Liver (tissue), 9 donors: ENCODE measurements around the gene SLC25A26. TPM values are rescaled to one million over a fixed set of nuclear protein-coding genes. Genes with fewer than 3 reads are reported as not detected.

Source experiments
- DNase-seq: peaks from one replicate; pipeline ENCODE4 v3.0.0-alpha.2; 2017; ENCODE audit warnings: low spot score
- H3K27ac ChIP-seq, 2 donors: one replicate each; pipeline ENCODE4 v1.7.0; 2013; ENCODE audit warnings: inconsistent platforms in 2 of 2, low read length in 2 of 2, control low read depth in 1 of 2, low read depth in 1 of 2, mild to moderate bottlenecking in 1 of 2
- H3K27me3 ChIP-seq, 4 donors: one replicate each; pipeline versions ENCODE4 v1.6.1 to v1.7.0; 2013; ENCODE audit warnings: low read length in 3 of 4, inconsistent platforms in 1 of 4, mild to moderate bottlenecking in 1 of 4, moderate library complexity in 1 of 4; ENCODE audit not compliant: control insufficient read depth in 4 of 4, insufficient read depth in 4 of 4
- H3K36me3 ChIP-seq, 4 donors: one replicate each; pipeline versions ENCODE4 v1.6.1 to v1.7.0; 2013; ENCODE audit warnings: low read length in 3 of 4, mild to moderate bottlenecking in 3 of 4, low read depth in 1 of 4, moderate library complexity in 1 of 4; ENCODE audit not compliant: control insufficient read depth in 4 of 4, insufficient read depth in 3 of 4
- H3K4me1 ChIP-seq, 4 donors: one replicate each; pipeline versions ENCODE4 v1.6.1 to v1.7.0; 2013; ENCODE audit warnings: low read length in 3 of 4, mild to moderate bottlenecking in 3 of 4, moderate library complexity in 1 of 4; ENCODE audit not compliant: control insufficient read depth in 4 of 4, insufficient read depth in 4 of 4
- H3K4me3 ChIP-seq, 3 donors: one replicate each; pipeline versions ENCODE4 v1.6.1 to v1.7.0; 2013; ENCODE audit warnings: low read length in 3 of 3, control low read depth in 1 of 3, low read depth in 1 of 3, mild to moderate bottlenecking in 1 of 3
- H3K9ac ChIP-seq, 2 donors: one replicate each; pipeline ENCODE4 v1.7.0; 2013; ENCODE audit warnings: low read length in 2 of 2, mild to moderate bottlenecking in 2 of 2, moderate library complexity in 2 of 2, control low read depth in 1 of 2, low read depth in 1 of 2
- H3K9me3 ChIP-seq, 4 donors: one replicate each; pipeline versions ENCODE4 v1.6.1 to v1.7.0; 2013; ENCODE audit warnings: low read length in 3 of 4; ENCODE audit not compliant: control insufficient read depth in 4 of 4
- CTCF ChIP-seq: fragments of 150-350 bp; IDR thresholded peaks from 2 replicates; pipeline ENCODE4 v1.5.1; 2017; ENCODE audit warnings: improper control_type of control experiment, low read depth, low read length; ENCODE audit not compliant: missing input control
- FOXA1 ChIP-seq: IDR thresholded peaks from 2 replicates; pipeline ENCODE4 v1.6.1; 2016; ENCODE audit warnings: antibody characterized with exemption
- GABPA ChIP-seq, 2 donors: IDR thresholded peaks in 1 of 2; conservative IDR thresholded peaks in 1 of 2; 2 replicates each; pipeline ENCODE4 v1.6.1; 2016; ENCODE audit warnings: antibody characterized with exemption in 2 of 2, mild to moderate bottlenecking in 1 of 2, moderate library complexity in 1 of 2
- HNF4A ChIP-seq, 2 donors: conservative IDR thresholded peaks; 2 replicates each; pipeline ENCODE4 v1.6.1; 2016; ENCODE audit warnings: antibody characterized with exemption in 2 of 2, mild to moderate bottlenecking in 2 of 2
- HNF4G ChIP-seq: IDR thresholded peaks from 2 replicates; pipeline ENCODE4 v1.6.1; 2016; ENCODE audit warnings: antibody characterized with exemption
- NR2F2 ChIP-seq: IDR thresholded peaks from 2 replicates; pipeline ENCODE4 v1.6.1; 2016; ENCODE audit warnings: antibody characterized with exemption
- RAD21 ChIP-seq, 2 donors: IDR thresholded peaks; 2 replicates each; pipeline ENCODE4 v1.6.1; 2016; ENCODE audit warnings: antibody characterized with exemption in 2 of 2, mild to moderate bottlenecking in 2 of 2
- RXRA ChIP-seq, 2 donors: IDR thresholded peaks; 2 replicates each; pipeline ENCODE4 v1.6.1; 2017 to 2018; ENCODE audit warnings: antibody characterized with exemption in 2 of 2, mild to moderate bottlenecking in 1 of 2
- SP1 ChIP-seq: IDR thresholded peaks from 2 replicates; pipeline ENCODE4 v1.6.1; 2018; ENCODE audit warnings: antibody characterized with exemption, mild to moderate bottlenecking
- TAF1 ChIP-seq: conservative IDR thresholded peaks from 2 replicates; pipeline ENCODE4 v1.6.1; 2016; ENCODE audit warnings: antibody characterized with exemption, mild to moderate bottlenecking
- YY1 ChIP-seq: IDR thresholded peaks from 2 replicates; pipeline ENCODE4 v1.6.1; 2016; ENCODE audit warnings: antibody characterized with exemption, mild to moderate bottlenecking
- ZBTB33 ChIP-seq: IDR thresholded peaks from 2 replicates; pipeline ENCODE4 v1.6.1; 2016; ENCODE audit warnings: antibody characterized with exemption
- WGBS: extraction: QIAGEN DNeasy Blood & Tissue Kit; methylation state at CpG from one replicate; pipeline ENCODE4 v1.1.7; 2013; 5-methylcytosine and 5-hydroxymethylcytosine counted together
- polyA plus RNA-seq, 2 donors: library from polyadenylated mRNA; stranded (reverse) in 1 of 2; unstranded in 1 of 2; fragments of 200-250 nt in 1 of 2; fragments of >200 nt in 1 of 2; fragmentation: Nextera tagmentation in 1 of 2; extraction: Ambion mirVana in 1 of 2; gene quantifications; one replicate each; pipeline versions ENCODE4 v1.2.1 to v1.2.3, GENCODE V29; 2013 to 2015
- total RNA-seq, 2 donors: library from RNA; depleted of rRNA; stranded (reverse); fragments of >200 nt; gene quantifications; one replicate each; pipeline ENCODE4 v1.2.3, GENCODE V29; 2014
- TF ChIP-seq, protein P1 (sequence below): IDR thresholded peaks from 2 replicates; pipeline ENCODE4 v1.6.1; 2016; ENCODE audit warnings: antibody characterized with exemption
- TF ChIP-seq, protein P2 (sequence below): IDR thresholded peaks from 2 replicates; pipeline ENCODE4 v1.6.1; 2016; ENCODE audit warnings: antibody characterized with exemption
- TF ChIP-seq, protein P3 (sequence below): IDR thresholded peaks from 2 replicates; pipeline ENCODE4 v1.6.1; 2016; ENCODE audit warnings: antibody characterized with exemption, mild to moderate bottlenecking
- donor health status: healthy.
- donor health status: healthy.
- donor health status: healthy.
- donor health status: healthy.
- donor health status: healthy.

SLC25A26 gene
- total RNA-seq (10 to 100 TPM in 1 of 2 donors, 1 to 10 TPM in 1; 9.9 to 13.7 TPM), polyA plus RNA-seq (10 to 100 TPM; 11.8 to 21.6 TPM)

GRCh38 chr3:66220602-66221377, at the start of gene SLC25A26:
Gene SLC25A26, plus strand, starts transcription at chr3:66221001. Its CDS starts 94 bp downstream, at chr3:66221095.
- peak; percentile 91 for DNase-seq
- Histone ChIP-seq H3K9me3 (no peaks in the 10 kb centered on the region), H3K9ac (peak within 1 kb of the TSS; percentile 65 to 74), H3K27ac (peak within 1 kb of the TSS; percentile 78 to 91), H3K27me3 (no peaks in the 10 kb centered on the region), H3K4me1 (peaks cover 2 to 18% (median 7%) of the 10 kb centered on the region in 4 donors), H3K4me3 (peak within 1 kb of the TSS; percentile 64 to 97 (median 81)), H3K36me3 (no peaks in the 10 kb centered on the region)
- TF ChIP-seq RAD21 (IDR thresholded peaks at IDR 0.05) (no peak), TAF1 (peak; percentile 83), HNF4A (conservative IDR thresholded peaks at IDR 0.05) (peak; percentile 10 to 32), SP1 (peak; percentile 69), HNF4G (no peak), ZBTB33 (peak; percentile 95), GABPA (IDR thresholded peaks at IDR 0.05 in 1 of 2, conservative IDR thresholded peaks at IDR 0.05 in 1 of 2) (peak; percentile 11 to 79), FOXA1 (no peak), YY1 (peak; percentile 99), NR2F2 (peak; percentile 12), RXRA (IDR thresholded peaks at IDR 0.05) (peak in 1 of 2 donors; percentile 42), CTCF (peak; percentile 5)
- TF ChIP-seq, protein P1, sequence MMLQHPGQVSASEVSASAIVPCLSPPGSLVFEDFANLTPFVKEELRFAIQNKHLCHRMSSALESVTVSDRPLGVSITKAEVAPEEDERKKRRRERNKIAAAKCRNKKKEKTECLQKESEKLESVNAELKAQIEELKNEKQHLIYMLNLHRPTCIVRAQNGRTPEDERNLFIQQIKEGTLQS = no peak
- TF ChIP-seq, protein P2, sequence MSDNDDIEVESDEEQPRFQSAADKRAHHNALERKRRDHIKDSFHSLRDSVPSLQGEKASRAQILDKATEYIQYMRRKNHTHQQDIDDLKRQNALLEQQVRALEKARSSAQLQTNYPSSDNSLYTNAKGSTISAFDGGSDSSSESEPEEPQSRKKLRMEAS = peak; percentile 97
- TF ChIP-seq, protein P3, sequence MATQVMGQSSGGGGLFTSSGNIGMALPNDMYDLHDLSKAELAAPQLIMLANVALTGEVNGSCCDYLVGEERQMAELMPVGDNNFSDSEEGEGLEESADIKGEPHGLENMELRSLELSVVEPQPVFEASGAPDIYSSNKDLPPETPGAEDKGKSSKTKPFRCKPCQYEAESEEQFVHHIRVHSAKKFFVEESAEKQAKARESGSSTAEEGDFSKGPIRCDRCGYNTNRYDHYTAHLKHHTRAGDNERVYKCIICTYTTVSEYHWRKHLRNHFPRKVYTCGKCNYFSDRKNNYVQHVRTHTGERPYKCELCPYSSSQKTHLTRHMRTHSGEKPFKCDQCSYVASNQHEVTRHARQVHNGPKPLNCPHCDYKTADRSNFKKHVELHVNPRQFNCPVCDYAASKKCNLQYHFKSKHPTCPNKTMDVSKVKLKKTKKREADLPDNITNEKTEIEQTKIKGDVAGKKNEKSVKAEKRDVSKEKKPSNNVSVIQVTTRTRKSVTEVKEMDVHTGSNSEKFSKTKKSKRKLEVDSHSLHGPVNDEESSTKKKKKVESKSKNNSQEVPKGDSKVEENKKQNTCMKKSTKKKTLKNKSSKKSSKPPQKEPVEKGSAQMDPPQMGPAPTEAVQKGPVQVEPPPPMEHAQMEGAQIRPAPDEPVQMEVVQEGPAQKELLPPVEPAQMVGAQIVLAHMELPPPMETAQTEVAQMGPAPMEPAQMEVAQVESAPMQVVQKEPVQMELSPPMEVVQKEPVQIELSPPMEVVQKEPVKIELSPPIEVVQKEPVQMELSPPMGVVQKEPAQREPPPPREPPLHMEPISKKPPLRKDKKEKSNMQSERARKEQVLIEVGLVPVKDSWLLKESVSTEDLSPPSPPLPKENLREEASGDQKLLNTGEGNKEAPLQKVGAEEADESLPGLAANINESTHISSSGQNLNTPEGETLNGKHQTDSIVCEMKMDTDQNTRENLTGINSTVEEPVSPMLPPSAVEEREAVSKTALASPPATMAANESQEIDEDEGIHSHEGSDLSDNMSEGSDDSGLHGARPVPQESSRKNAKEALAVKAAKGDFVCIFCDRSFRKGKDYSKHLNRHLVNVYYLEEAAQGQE = peak; percentile 39
- WGBS = under 1% methylated on average over 56 of the region's 56 CpGs
